Lung (tissue), 12 donors: ENCODE results near the gene WSCD2. TPM values are rescaled to one million over a fixed set of nuclear protein-coding genes. Genes with fewer than 3 reads are reported as not detected.

Experiments used
- ATAC-seq: fragments of 200-7000 bp; cut with Tn5 transposase; one replicate; pipeline ENCODE4 v1.9.1; 2020; ENCODE audit warnings: moderate number of reproducible peaks; ENCODE audit not compliant: insufficient read depth, low FRiP score
- DNase-seq, 3 donors: peaks; one replicate each; pipeline ENCODE4 v3.0.0-alpha.2; 2013 to 2017
- H3K27ac ChIP-seq, 2 donors: one replicate each; pipeline ENCODE4 v1.5.1; 2013; ENCODE audit warnings: mild to moderate bottlenecking in 2 of 2, moderate library complexity in 2 of 2, control low read depth in 1 of 2, inconsistent platforms in 1 of 2, low read depth in 1 of 2, low read length in 1 of 2
- H3K27me3 ChIP-seq, 3 donors: one replicate each; pipeline ENCODE4 v1.5.1; 2013; ENCODE audit warnings: low read length in 2 of 3; ENCODE audit not compliant: control insufficient read depth in 3 of 3, insufficient read depth in 3 of 3
- H3K36me3 ChIP-seq, 4 donors: one replicate each; pipeline ENCODE4 v1.5.1; 2013; ENCODE audit warnings: low read length in 4 of 4, mild to moderate bottlenecking in 1 of 4, moderate library complexity in 1 of 4; ENCODE audit not compliant: control insufficient read depth in 4 of 4, insufficient read depth in 4 of 4
- H3K4me1 ChIP-seq, 5 donors: one replicate each; pipeline ENCODE4 v1.5.1; 2013; ENCODE audit warnings: low read length in 5 of 5, mild to moderate bottlenecking in 2 of 5, moderate library complexity in 1 of 5; ENCODE audit not compliant: control insufficient read depth in 5 of 5, insufficient read depth in 5 of 5
- H3K4me3 ChIP-seq: one replicate; pipeline ENCODE4 v1.5.1; 2013; ENCODE audit warnings: mild to moderate bottlenecking, control low read depth, moderate library complexity
- H3K9ac ChIP-seq, 2 donors: one replicate each; pipeline ENCODE4 v1.5.1; 2013; ENCODE audit warnings: low read length in 2 of 2, control low read depth in 1 of 2; ENCODE audit not compliant: insufficient read depth in 1 of 2
- H3K9me3 ChIP-seq, 4 donors: one replicate each; pipeline ENCODE4 v1.5.1; 2013; ENCODE audit warnings: low read length in 3 of 4, mild to moderate bottlenecking in 1 of 4, moderate library complexity in 1 of 4; ENCODE audit not compliant: control insufficient read depth in 4 of 4, insufficient read depth in 3 of 4
- CTCF ChIP-seq: IDR thresholded peaks from 2 replicates; pipeline ENCODE4 v1.5.1; 2012; ENCODE audit warnings: mild to moderate bottlenecking; ENCODE audit errors: control extremely low read depth, extremely low read depth
- WGBS, 2 donors: extraction: QIAGEN DNeasy Blood & Tissue Kit; methylation state at CpG; one replicate each; pipeline ENCODE4 v1.1.7; 2013; 5-methylcytosine and 5-hydroxymethylcytosine counted together
- polyA plus RNA-seq, 2 donors: library from polyadenylated mRNA; stranded (reverse); fragments of 200-250 nt; gene quantifications; one replicate each; pipeline ENCODE4 v1.2.1, GENCODE V29; 2013
- total RNA-seq, 2 donors: library from RNA; depleted of rRNA in 1 of 2; stranded (reverse); fragments of >200 nt in 1 of 2; gene quantifications; one replicate each; pipeline ENCODE4 v1.2.1, GENCODE V29; 2014 to 2021
- donor health status: control.
- donor health status: control.
- donor health status: Bipolar disorder and iron deficiency.
- donor health status: healthy.
- donor health status: DM: yes; HTN: yes; CAD: no.

The WSCD2 gene
- total and polyA plus RNA-seq, 4 donors: 0.02 to 1.8 (median 0.40) TPM

GRCh38 chr12:108094056-108094649 lies 34.9 kb upstream of the WSCD2 start:
- no peak overlapping the region for H3K9ac ChIP-seq
- no peaks in the 10 kb centered on the region for H3K4me1 ChIP-seq
- peaks cover 0 to 5% (median 0%) of the 10 kb centered on the region in 4 donors for H3K9me3 ChIP-seq
- no peaks in the 10 kb centered on the region for H3K36me3 ChIP-seq
- no peak for TF ChIP-seq CTCF
- ATAC-seq (no peak), DNase-seq (no peak)
- no peak overlapping the region for H3K27ac ChIP-seq
- H3K4me3 ChIP-seq: no peak overlapping the region
- peaks cover 0 to 2% (median 0%) of the 10 kb centered on the region in 3 donors for H3K27me3 ChIP-seq
- WGBS, 2 donors: 61 to 73% methylated on average over 2 of the region's 2 CpGs

- H3K9me3 ChIP-seq: no peaks in the 10 kb centered on the region
- 75 to 84% methylated on average over 3 of the region's 3 CpGs for WGBS, 2 donors
- no peak for TF ChIP-seq CTCF
- no peak overlapping the region for H3K27ac ChIP-seq
- H3K36me3 ChIP-seq: no peaks in the 10 kb centered on the region
- H3K4me1 ChIP-seq: no peaks in the 10 kb centered on the region
- ATAC-seq: no peak
- peaks cover 0 to 5% (median 0%) of the 10 kb centered on the region in 3 donors for H3K27me3 ChIP-seq
- H3K4me3 ChIP-seq: no peak overlapping the region
- no peak for DNase-seq
- no peak overlapping the region for H3K9ac ChIP-seq
These were observed 31.8 kb upstream of the WSCD2 start for GRCh38 chr12:108097160-108097911.

GRCh38 chr12:108098374-108098773 lies 30.7 kb upstream of the WSCD2 start:
- Histone ChIP-seq H3K27me3 (peaks cover 0 to 5% (median 0%) of the 10 kb centered on the region in 3 donors), H3K4me1 (no peaks in the 10 kb centered on the region), H3K27ac (no peak overlapping the region), H3K9me3 (no peaks in the 10 kb centered on the region), H3K36me3 (no peaks in the 10 kb centered on the region), H3K9ac (no peak overlapping the region), H3K4me3 (no peak overlapping the region)
- DNase-seq (no peak), ATAC-seq (no peak)
- TF ChIP-seq CTCF: no peak
- WGBS, 2 donors: 90 to 95% methylated on average over 8 of the region's 8 CpGs
